HEK293 (cell line): ENCODE results near the gene SKIL.

Experiments used
- CTCF ChIA-PET: fragments of 350-600 bp; formaldehyde crosslinking; extraction: SDS; loops from one replicate; lab custom pipeline; 2021; ENCODE audit warnings: antibody characterized with exemption; lab: Yijun Ruan, JAX
- POLR2A ChIA-PET: fragments of 300-600 bp; formaldehyde crosslinking; extraction: SDS; loops from one replicate; lab custom pipeline; 2020; ENCODE audit warnings: antibody characterized with exemption, inconsistent platforms; lab: Yijun Ruan, JAX
- H3K27ac ChIP-seq: fragments of 200-500 bp; sonication (Bioruptor generic); 2 replicates; pipeline ENCODE4 v1.5.1; 2014; ENCODE audit warnings: low read depth, low read length, control low read depth, inconsistent platforms; ENCODE audit errors: extremely low read depth
- H3K36me3 ChIP-seq, 2 experiments: fragments of 200-500 bp in 1 of 2; sonication (Bioruptor generic) in 1 of 2; 1 replicate in 1 of 2; 2 replicates in 1 of 2; pipeline ENCODE4 v1.5.1; 2014 to 2017; ENCODE audit warnings: inconsistent platforms in 2 of 2, low read length in 2 of 2; ENCODE audit not compliant: control insufficient read depth in 2 of 2, insufficient read depth in 1 of 2
- H3K4me1 ChIP-seq: fragments of 200-500 bp; sonication (Bioruptor generic); 2 replicates; pipeline ENCODE4 v1.5.1; 2014; ENCODE audit warnings: mild to moderate bottlenecking, low read length, inconsistent platforms; ENCODE audit not compliant: control insufficient read depth, insufficient read depth
- H3K4me3 ChIP-seq: 2 replicates; pipeline ENCODE4 v1.5.1; 2011; ENCODE audit warnings: low read depth, mild to moderate bottlenecking, control low read depth, low read length, moderate library complexity
- H3K9me3 ChIP-seq: fragments of 200-500 bp; sonication (Bioruptor generic); 2 replicates; pipeline ENCODE4 v1.5.1; 2014; ENCODE audit warnings: low read depth, low read length, inconsistent platforms; ENCODE audit not compliant: control insufficient read depth, insufficient read depth
- GLIS1 ChIP-seq: fragments of 450-650 bp; formaldehyde crosslinking; IDR thresholded peaks from 2 replicates; pipeline ENCODE4 v1.5.1; 2016; ENCODE audit warnings: missing biosample characterization, missing genetic modification characterization
- MZF1 ChIP-seq: fragments of 450-650 bp; formaldehyde crosslinking; IDR thresholded peaks from 2 replicates; pipeline ENCODE4 v1.5.1; 2017; ENCODE audit warnings: missing biosample characterization, missing genetic modification characterization, borderline replicate concordance
- SP7 ChIP-seq: fragments of 450-650 bp; formaldehyde crosslinking; IDR thresholded peaks from 2 replicates; pipeline ENCODE4 v1.5.1; 2016; ENCODE audit warnings: missing biosample characterization, missing genetic modification characterization
- YY1 ChIP-seq: fragments of 450-650 bp; formaldehyde crosslinking; IDR thresholded peaks from 2 replicates; pipeline ENCODE4 v1.5.1; 2018; ENCODE audit warnings: missing biosample characterization, missing genetic modification characterization
- ZBTB10 ChIP-seq: fragments of 450-650 bp; formaldehyde crosslinking; IDR thresholded peaks from 2 replicates; pipeline ENCODE4 v1.5.1; 2016; ENCODE audit warnings: missing biosample characterization, missing genetic modification characterization
- ZBTB7A ChIP-seq: fragments of 450-650 bp; formaldehyde crosslinking; IDR thresholded peaks from 2 replicates; pipeline ENCODE4 v1.5.1; 2016; ENCODE audit warnings: low read depth, missing biosample characterization, missing genetic modification characterization
- ZFP3 ChIP-seq: fragments of 450-650 bp; formaldehyde crosslinking; IDR thresholded peaks from 2 replicates; pipeline ENCODE4 v1.5.1; 2016; ENCODE audit warnings: low read depth, missing biosample characterization, missing genetic modification characterization
- ZFP37 ChIP-seq: fragments of 450-650 bp; formaldehyde crosslinking; IDR thresholded peaks from 2 replicates; pipeline ENCODE4 v1.5.1; 2016; ENCODE audit warnings: missing biosample characterization, missing genetic modification characterization
- ZFP41 ChIP-seq: fragments of 450-650 bp; formaldehyde crosslinking; IDR thresholded peaks from 2 replicates; pipeline ENCODE4 v1.5.1; 2016; ENCODE audit warnings: missing biosample characterization, missing genetic modification characterization, borderline replicate concordance
- ZNF132 ChIP-seq: fragments of 450-650 bp; formaldehyde crosslinking; IDR thresholded peaks from 2 replicates; pipeline ENCODE4 v1.5.1; 2017; ENCODE audit warnings: missing biosample characterization, missing genetic modification characterization, borderline replicate concordance
- ZNF19 ChIP-seq: fragments of 450-650 bp; formaldehyde crosslinking; IDR thresholded peaks from 2 replicates; pipeline ENCODE4; 2016; ENCODE audit warnings: missing biosample characterization, missing genetic modification characterization, low read depth
- ZNF202 ChIP-seq: fragments of 450-650 bp; formaldehyde crosslinking; IDR thresholded peaks from 2 replicates; pipeline ENCODE4 v1.5.1; 2016; ENCODE audit warnings: missing biosample characterization, missing genetic modification characterization, borderline replicate concordance
- ZNF302 ChIP-seq: fragments of 450-650 bp; formaldehyde crosslinking; IDR thresholded peaks from 2 replicates; pipeline ENCODE4 v1.5.1; 2016; ENCODE audit warnings: missing biosample characterization, missing genetic modification characterization, low read depth
- ZNF324 ChIP-seq: fragments of 450-650 bp; formaldehyde crosslinking; IDR thresholded peaks from 2 replicates; pipeline ENCODE4 v1.5.1; 2016; ENCODE audit warnings: missing biosample characterization, missing genetic modification characterization
- ZNF362 ChIP-seq: fragments of 450-650 bp; formaldehyde crosslinking; IDR thresholded peaks from 2 replicates; pipeline ENCODE4 v1.5.1; 2016; ENCODE audit warnings: missing biosample characterization, missing genetic modification characterization
- ZNF366 ChIP-seq: fragments of 450-650 bp; formaldehyde crosslinking; conservative IDR thresholded peaks from 2 replicates; pipeline ENCODE4 v1.5.1; 2016; ENCODE audit warnings: missing biosample characterization, missing genetic modification characterization
- ZNF37A ChIP-seq: fragments of 450-650 bp; IDR thresholded peaks from 2 replicates; pipeline ENCODE4 v1.5.1; 2018; ENCODE audit warnings: missing biosample characterization, missing genetic modification characterization
- ZNF416 ChIP-seq: fragments of 450-650 bp; formaldehyde crosslinking; IDR thresholded peaks from 2 replicates; pipeline ENCODE4 v1.5.1; 2016; ENCODE audit warnings: missing biosample characterization, missing genetic modification characterization
- ZNF621 ChIP-seq: fragments of 450-650 bp; formaldehyde crosslinking; IDR thresholded peaks from 2 replicates; pipeline ENCODE4 v1.5.1; 2017; ENCODE audit warnings: missing biosample characterization, missing genetic modification characterization
- ZNF623 ChIP-seq: fragments of 450-650 bp; formaldehyde crosslinking; IDR thresholded peaks from 2 replicates; pipeline ENCODE4 v1.5.1; 2016; ENCODE audit warnings: missing biosample characterization, missing genetic modification characterization
- ZNF658 ChIP-seq: fragments of 450-650 bp; formaldehyde crosslinking; IDR thresholded peaks from 2 replicates; pipeline ENCODE4; 2016; ENCODE audit warnings: missing biosample characterization, missing genetic modification characterization
- ZNF660 ChIP-seq: fragments of 450-650 bp; IDR thresholded peaks from 2 replicates; pipeline ENCODE4 v1.5.1; 2018; ENCODE audit warnings: missing biosample characterization, mild to moderate bottlenecking, missing genetic modification characterization
- ZNF76 ChIP-seq: fragments of 450-650 bp; formaldehyde crosslinking; IDR thresholded peaks from 2 replicates; pipeline ENCODE4; 2016; ENCODE audit warnings: low read depth, missing biosample characterization, missing genetic modification characterization, borderline replicate concordance
- ZNF791 ChIP-seq: fragments of 450-650 bp; formaldehyde crosslinking; IDR thresholded peaks from 2 replicates; pipeline ENCODE4 v1.5.1; 2016; ENCODE audit warnings: missing biosample characterization, missing genetic modification characterization
- TF ChIP-seq, protein P1 (sequence below): fragments of 450-650 bp; formaldehyde crosslinking; IDR thresholded peaks from 2 replicates; pipeline ENCODE4 v1.5.1; 2016; ENCODE audit warnings: missing biosample characterization, missing genetic modification characterization, low read depth
- TF ChIP-seq, protein P2 (sequence below): fragments of 450-650 bp; formaldehyde crosslinking; IDR thresholded peaks from 2 replicates; pipeline ENCODE4 v1.5.1; 2016; ENCODE audit warnings: missing biosample characterization, missing genetic modification characterization
- TF ChIP-seq, protein P3 (sequence below): fragments of 450-650 bp; formaldehyde crosslinking; IDR thresholded peaks from 2 replicates; pipeline ENCODE4 v1.5.1; 2016; ENCODE audit warnings: missing biosample characterization, missing genetic modification characterization

The SKIL gene

DNA sequence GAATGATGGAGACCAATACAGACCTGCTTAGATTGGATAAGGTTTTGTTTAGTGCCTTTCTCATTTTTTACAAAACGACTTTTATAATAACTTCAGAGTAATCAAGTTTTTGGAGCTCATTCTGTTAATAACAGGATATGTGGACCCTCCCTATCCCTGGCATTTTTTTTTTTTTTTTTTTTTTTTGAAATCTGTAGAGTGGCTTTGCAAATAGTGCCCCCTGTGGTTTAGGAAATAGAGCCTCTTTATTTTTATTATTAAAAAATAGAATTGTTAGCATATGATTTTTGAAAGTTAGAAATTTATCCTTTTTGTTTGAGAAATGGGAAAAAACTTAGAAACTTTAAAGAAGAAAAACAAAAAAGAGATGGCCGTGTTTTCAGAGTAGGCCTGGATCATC, 11.4 kb downstream of the SKIL start:
- H3K9me3 ChIP-seq = no peaks in the 10 kb centered on the region
- no peak for TF ChIP-seq ZFP37 (tag by site-specific recombination)
- no peak for TF ChIP-seq ZNF660
- TF ChIP-seq, protein P1, sequence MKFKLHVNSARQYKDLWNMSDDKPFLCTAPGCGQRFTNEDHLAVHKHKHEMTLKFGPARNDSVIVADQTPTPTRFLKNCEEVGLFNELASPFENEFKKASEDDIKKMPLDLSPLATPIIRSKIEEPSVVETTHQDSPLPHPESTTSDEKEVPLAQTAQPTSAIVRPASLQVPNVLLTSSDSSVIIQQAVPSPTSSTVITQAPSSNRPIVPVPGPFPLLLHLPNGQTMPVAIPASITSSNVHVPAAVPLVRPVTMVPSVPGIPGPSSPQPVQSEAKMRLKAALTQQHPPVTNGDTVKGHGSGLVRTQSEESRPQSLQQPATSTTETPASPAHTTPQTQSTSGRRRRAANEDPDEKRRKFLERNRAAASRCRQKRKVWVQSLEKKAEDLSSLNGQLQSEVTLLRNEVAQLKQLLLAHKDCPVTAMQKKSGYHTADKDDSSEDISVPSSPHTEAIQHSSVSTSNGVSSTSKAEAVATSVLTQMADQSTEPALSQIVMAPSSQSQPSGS (tag by site-specific recombination) = no peak
- TF ChIP-seq ZNF623 (tag by site-specific recombination) = no peak
- TF ChIP-seq GLIS1 (tag by site-specific recombination) = no peak
- TF ChIP-seq ZNF132 (tag by site-specific recombination) = no peak
- no peak for TF ChIP-seq ZNF302 (tag by site-specific recombination)
- TF ChIP-seq SP7 = no peak
- no peak for TF ChIP-seq ZNF76 (tag by site-specific recombination)
- TF ChIP-seq ZNF362 = no peak
- TF ChIP-seq ZFP41 (tag by site-specific recombination) = no peak
- no peak for TF ChIP-seq ZNF202
- TF ChIP-seq ZNF658 (tag by site-specific recombination) = no peak
- no peak for TF ChIP-seq ZNF324
- no peak for TF ChIP-seq ZNF621 (tag by site-specific recombination)
- no peak for TF ChIP-seq ZNF366 (tag by site-specific recombination)
- TF ChIP-seq MZF1 (tag by site-specific recombination) = no peak
- TF ChIP-seq, protein P2, sequence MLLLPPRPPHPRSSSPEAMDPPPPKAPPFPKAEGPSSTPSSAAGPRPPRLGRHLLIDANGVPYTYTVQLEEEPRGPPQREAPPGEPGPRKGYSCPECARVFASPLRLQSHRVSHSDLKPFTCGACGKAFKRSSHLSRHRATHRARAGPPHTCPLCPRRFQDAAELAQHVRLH (tag by site-specific recombination) = no peak
- TF ChIP-seq, all 188 proteins: peak for 0
- ChIA-PET CTCF (interaction anchor here (0.5 to 0.8 kb wide), 3 partner anchors 40 to 165 kb away, joined by 4 to 5 read pairs (median 4); no protein-coding TSS in a partner anchor), POLR2A (no interaction called here)
- no peak overlapping the region for H3K4me3 ChIP-seq
- no peaks in the 10 kb centered on the region for H3K4me1 ChIP-seq
- H3K36me3 ChIP-seq = peaks cover 0 to 39% of the 10 kb centered on the region in 2 experiments; a peak in 2 of 3 replicates
- no peak overlapping the region for H3K27ac ChIP-seq

- H3K27ac ChIP-seq = no peak overlapping the region
- H3K4me3 ChIP-seq = no peak overlapping the region
- no peak for TF ChIP-seq ZNF416 (tag by site-specific recombination)
- no peak for TF ChIP-seq ZFP3 (tag by site-specific recombination)
- TF ChIP-seq, protein P3, sequence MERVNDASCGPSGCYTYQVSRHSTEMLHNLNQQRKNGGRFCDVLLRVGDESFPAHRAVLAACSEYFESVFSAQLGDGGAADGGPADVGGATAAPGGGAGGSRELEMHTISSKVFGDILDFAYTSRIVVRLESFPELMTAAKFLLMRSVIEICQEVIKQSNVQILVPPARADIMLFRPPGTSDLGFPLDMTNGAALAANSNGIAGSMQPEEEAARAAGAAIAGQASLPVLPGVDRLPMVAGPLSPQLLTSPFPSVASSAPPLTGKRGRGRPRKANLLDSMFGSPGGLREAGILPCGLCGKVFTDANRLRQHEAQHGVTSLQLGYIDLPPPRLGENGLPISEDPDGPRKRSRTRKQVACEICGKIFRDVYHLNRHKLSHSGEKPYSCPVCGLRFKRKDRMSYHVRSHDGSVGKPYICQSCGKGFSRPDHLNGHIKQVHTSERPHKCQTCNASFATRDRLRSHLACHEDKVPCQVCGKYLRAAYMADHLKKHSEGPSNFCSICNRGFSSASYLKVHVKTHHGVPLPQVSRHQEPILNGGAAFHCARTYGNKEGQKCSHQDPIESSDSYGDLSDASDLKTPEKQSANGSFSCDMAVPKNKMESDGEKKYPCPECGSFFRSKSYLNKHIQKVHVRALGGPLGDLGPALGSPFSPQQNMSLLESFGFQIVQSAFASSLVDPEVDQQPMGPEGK = no peak
- TF ChIP-seq YY1 (tag by site-specific recombination) = no peak
- no peak for TF ChIP-seq ZBTB7A (tag by site-specific recombination)
- no peak for TF ChIP-seq ZNF19
- TF ChIP-seq ZNF37A (tag by site-specific recombination) = no peak
- no peak for TF ChIP-seq ZNF791
- no peak for TF ChIP-seq ZBTB10 (tag by site-specific recombination)
- ChIA-PET CTCF (no interaction called here), POLR2A (interaction anchor here (0.6 to 0.7 kb wide), 2 partner anchors 15 to 132 kb away, joined by 3 read pairs; partner anchors contain the start of gene SKIL)
- no peaks in the 10 kb centered on the region for H3K9me3 ChIP-seq
- no peaks in the 10 kb centered on the region for H3K4me1 ChIP-seq
- H3K36me3 ChIP-seq = peaks cover 0 to 29% of the 10 kb centered on the region in 2 experiments; a peak in 2 of 3 replicates
Measured at GRCh38 chr3:170372190-170372879, 14.8 kb downstream of the SKIL start.
